MM.1S (cell line): ENCODE data around the gene PI4KA.

Experiments
- CTCF ChIP-seq: fragments of 300-600 bp; sonication (generic); IDR thresholded peaks from 2 replicates; pipeline ENCODE4 v1.5.1; 2016; ENCODE audit warnings: antibody characterized with exemption, low read length, mixed read lengths
- EZH2 ChIP-seq: fragments of 300-600 bp; sonication (generic); optimal IDR thresholded peaks from 2 replicates; pipeline ENCODE3; 2017; ENCODE audit warnings: low read depth, mild to moderate bottlenecking, antibody characterized with exemption, low read length, mixed read lengths
- EZH2phosphoT487 ChIP-seq: fragments of 300-600 bp; sonication (generic); IDR thresholded peaks from 2 replicates; pipeline ENCODE4 v1.6.1; 2018; ENCODE audit warnings: antibody characterized with exemption, low read length

- TF ChIP-seq CTCF (no peak), EZH2phosphoT487 (no peak), EZH2 (no peak)
Measured at GRCh38 chr22:20903093-20903492, 44.5 kb upstream of the PI4KA start.
